ENCODE measurements around the gene MANSC4.

Gene MANSC4

GRCh38 chr12:27800819-27801218 lies 20.8 kb upstream of the MANSC4 start:
- DNase-seq (ENCODE audit: low read depth) = no peak

GRCh38 chr12:27797301-27798025 lies 17.4 kb upstream of the MANSC4 start:
- DNase-seq (ENCODE audit: low read depth) = no peak

GRCh38 chr12:27796128-27796527 lies 16.1 kb upstream of the MANSC4 start:
- DNase-seq (ENCODE audit: low read depth) = no peak

- no peak for DNase-seq (ENCODE audit: low read depth)
Measured at GRCh38 chr12:27794818-27795584, 15.0 kb upstream of the MANSC4 start.

- no peak for DNase-seq (ENCODE audit: low read depth)
Measured at GRCh38 chr12:27790179-27790578, 10.1 kb upstream of the MANSC4 start.

- DNase-seq (ENCODE audit: low read depth) = no peak
Measured at GRCh38 chr12:27787559-27787958, 7.5 kb upstream of the MANSC4 start.

GRCh38 chr12:27785882-27786570 lies 6.0 kb upstream of the MANSC4 start:
- no peak for DNase-seq (ENCODE audit: low read depth)

GRCh38 chr12:27782481-27782880 lies 2.4 kb upstream of the MANSC4 start:
- DNase-seq (ENCODE audit: low read depth) = no peak

GRCh38 chr12:27781680-27782079 lies 1.6 kb upstream of the MANSC4 start:
- no peak for DNase-seq (ENCODE audit: low read depth)

GRCh38 chr12:27780612-27781408 lies 774 bp upstream of the MANSC4 start:
- no peak for DNase-seq (ENCODE audit: low read depth)

- DNase-seq (ENCODE audit: low read depth) = peak; percentile 5
Measured at GRCh38 chr12:27779416-27779919, 568 bp downstream of the MANSC4 start.

GRCh38 chr12:27778206-27778605 lies 1.8 kb downstream of the MANSC4 start:
- DNase-seq (ENCODE audit: low read depth) = no peak

GRCh38 chr12:27777141-27777540 lies 2.9 kb downstream of the MANSC4 start:
- no peak for DNase-seq (ENCODE audit: low read depth)

- DNase-seq (ENCODE audit: low read depth) = no peak
Measured at GRCh38 chr12:27772328-27773049, 7.5 kb downstream of the MANSC4 start.

- no peak for DNase-seq (ENCODE audit: low read depth)
Measured at GRCh38 chr12:27771481-27772327, 8.3 kb downstream of the MANSC4 start.

GRCh38 chr12:27769142-27769673 lies 10.8 kb downstream of the MANSC4 start:
- no peak for DNase-seq (ENCODE audit: low read depth)

GRCh38 chr12:27766587-27766986 lies 13.4 kb downstream of the MANSC4 start:
- DNase-seq (ENCODE audit: low read depth) = no peak

- DNase-seq (ENCODE audit: low read depth) = no peak
Measured at GRCh38 chr12:27762757-27763156, 17.3 kb downstream of the MANSC4 start.

- no peak for DNase-seq (ENCODE audit: low read depth)
Measured at GRCh38 chr12:27756670-27757195, 23.3 kb downstream of the MANSC4 start.

- DNase-seq (ENCODE audit: low read depth) = no peak
Measured at GRCh38 chr12:27754795-27755194, 25.2 kb downstream of the MANSC4 start.
